B cell (primary cell): ENCODE results near the gene CD38. TPM values are rescaled to one million over a fixed set of nuclear protein-coding genes. Genes with fewer than 3 reads are reported as not detected.

Source experiments
- ATAC-seq: fragments of 200-7000 bp; cut with Tn5 transposase; one replicate; pipeline ENCODE4 v1.10.0; 2021; ENCODE audit warnings: low read depth, mild to moderate bottlenecking, moderate number of reproducible peaks, moderate library complexity
- CTCF ChIA-PET: fragments of 350-600 bp; sonication (Branson Sonifier 250); formaldehyde crosslinking; loops from one replicate; lab custom pipeline; 2021; ENCODE audit warnings: antibody characterized with exemption, inconsistent platforms; lab: Charles Lee
- POLR2A ChIA-PET: fragments of 350-600 bp; sonication (Branson Sonifier 250); formaldehyde crosslinking; loops from one replicate; lab custom pipeline; 2021; ENCODE audit warnings: antibody characterized with exemption; lab: Charles Lee
- DNase-seq: peaks from one replicate; pipeline ENCODE4 v3.0.0; 2013
- H2AFZ ChIP-seq: 2 replicates; pipeline ENCODE4 v1.6.1; 2012; ENCODE audit warnings: mild to moderate bottlenecking, low read depth, low read length; ENCODE audit not compliant: insufficient read depth, poor library complexity, severe bottlenecking
- H3K27ac ChIP-seq, 2 donors: 1 replicate in 1 of 2; 2 replicates in 1 of 2; pipeline ENCODE4 v1.5.1; 2012 to 2013; ENCODE audit warnings: low read length in 2 of 2, mild to moderate bottlenecking in 2 of 2, moderate library complexity in 1 of 2
- H3K27me3 ChIP-seq, 4 experiments: fragments of 200-600 bp in 1 of 4; sonication (generic) in 1 of 4; replicated peaks in 1 of 4; 1 replicate in 2 of 4; 2 replicates in 2 of 4; pipeline versions ENCODE4 v1.6.1 to v1.7.0; 2013 to 2016; ENCODE audit warnings: low read length in 3 of 4, mild to moderate bottlenecking in 2 of 4, mixed read lengths in 1 of 4, moderate library complexity in 1 of 4; ENCODE audit not compliant: insufficient read depth in 4 of 4, control insufficient read depth in 3 of 4; ENCODE audit errors: control extremely low read depth in 1 of 4
- H3K36me3 ChIP-seq, 2 experiments: replicated peaks in 1 of 2; 1 replicate in 1 of 2; 2 replicates in 1 of 2; pipeline versions ENCODE4 v1.6.1 to v1.7.1; 2013; ENCODE audit warnings: low read length in 1 of 2; ENCODE audit not compliant: insufficient read depth in 2 of 2, control insufficient read depth in 1 of 2; ENCODE audit errors: control extremely low read depth in 1 of 2, extremely low read depth in 1 of 2
- H3K4me1 ChIP-seq, 2 donors: fragments of 200-600 bp in 1 of 2; sonication (generic) in 1 of 2; 1 replicate in 1 of 2; 2 replicates in 1 of 2; pipeline versions ENCODE4 v1.5.1 to v1.6.1; 2013 to 2017; ENCODE audit warnings: low read length in 2 of 2; ENCODE audit not compliant: control insufficient read depth in 2 of 2, insufficient read depth in 2 of 2
- H3K4me2 ChIP-seq: replicated peaks from 2 replicates; pipeline ENCODE3; 2012; ENCODE audit warnings: mild to moderate bottlenecking, low read depth, low read length; ENCODE audit not compliant: poor library complexity, severe bottlenecking
- H3K4me3 ChIP-seq, 5 experiments: fragments of 200-600 bp in 1 of 5; sonication (generic) in 1 of 5; 1 replicate in 3 of 5; 2 replicates in 2 of 5; pipeline versions ENCODE4 v1.5.1 to v1.7.0; 2011 to 2016; ENCODE audit warnings: low read length in 4 of 5, mild to moderate bottlenecking in 4 of 5, low read depth in 2 of 5, control low read depth in 1 of 5, moderate library complexity in 1 of 5; ENCODE audit not compliant: insufficient read depth in 1 of 5; ENCODE audit errors: control extremely low read depth in 1 of 5, extremely low read depth in 1 of 5
- H3K79me2 ChIP-seq: fragments of 200-600 bp; sonication (generic); one replicate; pipeline ENCODE4 v1.6.0; 2016; ENCODE audit warnings: low read length; ENCODE audit not compliant: control insufficient read depth, insufficient read depth
- H3K9ac ChIP-seq: fragments of 200-600 bp; sonication (generic); 2 replicates; pipeline ENCODE4 v1.6.1; 2017; ENCODE audit warnings: mild to moderate bottlenecking, low read length, moderate library complexity
- H3K9me3 ChIP-seq, 3 donors: one replicate each; pipeline versions ENCODE4 v1.6.1 to v1.7.1; 2013; ENCODE audit warnings: low read length in 2 of 3; ENCODE audit not compliant: control insufficient read depth in 2 of 3, insufficient read depth in 1 of 3; ENCODE audit errors: control extremely low read depth in 1 of 3
- H4K20me1 ChIP-seq: 2 replicates; pipeline ENCODE4 v1.6.0; 2012; ENCODE audit warnings: mild to moderate bottlenecking, low read length; ENCODE audit not compliant: insufficient read depth, control insufficient read depth, poor library complexity, severe bottlenecking
- H3K27ac Mint-ChIP-seq: one replicate; pipeline ENCODE4 v1.8.0; 2021; ENCODE audit warnings: mixed read lengths
- H3K27me3 Mint-ChIP-seq: one replicate; pipeline ENCODE4 v1.8.0; 2021; ENCODE audit warnings: mixed read lengths
- H3K4me1 Mint-ChIP-seq: one replicate; pipeline ENCODE4 v1.8.0; 2021; ENCODE audit warnings: mixed read lengths
- H3K4me3 Mint-ChIP-seq: one replicate; pipeline ENCODE4 v1.8.0; 2021; ENCODE audit warnings: mixed read lengths
- H3K9me3 Mint-ChIP-seq: one replicate; pipeline ENCODE4 v1.8.0; 2022; ENCODE audit warnings: mixed read lengths; ENCODE audit not compliant: insufficient read depth
- EZH2 ChIP-seq: IDR thresholded peaks from 2 replicates; pipeline ENCODE4 v1.6.1; 2012; ENCODE audit warnings: borderline replicate concordance, low read depth, mild to moderate bottlenecking, moderate library complexity, low read length; ENCODE audit not compliant: insufficient read depth, poor library complexity, severe bottlenecking
- WGBS: methylation state at CpG from one replicate; pipeline ENCODE4 v1.1.5; 2013; ENCODE audit warnings: missing lambda C conversion rate; ENCODE audit not compliant: insufficient coverage; 5-methylcytosine and 5-hydroxymethylcytosine counted together
- intact Hi-C: fragments of 100-400 bp; cut with micrococcal nuclease; formaldehyde crosslinking; loops from one replicate; pipeline ENCODE4 v1.10.0; 2022
- polyA plus RNA-seq: library from polyadenylated mRNA; depleted of rRNA; stranded (reverse); fragments of >200 nt; gene quantifications from 2 replicates; pipeline ENCODE4 v1.2.3, GENCODE V29; 2012
- total RNA-seq, 2 donors: library from RNA; stranded (reverse); fragments of 120-200 nt in 1 of 2; gene quantifications; 1 replicate in 1 of 2; 2 replicates in 1 of 2; pipeline versions ENCODE4 v1.2.3 to v1.2.4, GENCODE V29; 2013 to 2022
- TF ChIP-seq, protein P1 (sequence below): fragments of 200-600 bp; IDR thresholded peaks from one replicate; pipeline ENCODE4 v1.8.0; 2022; ENCODE audit warnings: antibody characterized with exemption, mild to moderate bottlenecking

CD38 gene
- total and polyA plus RNA-seq, 2 donors (not counting 1 experiment from before 2014, with no cell fraction given): 10.1 to 12.9 TPM

- WGBS: no CpG with 5 or more reads among the region's 3 CpGs
- no peaks in the 10 kb centered on the region for H4K20me1 ChIP-seq
- no peak overlapping the region for H3K4me2 ChIP-seq
- POLR2A ChIA-PET: no interaction called here
- Mint-ChIP-seq H3K27ac (no peak overlapping the region), H3K27me3 (peaks cover 4% of the 10 kb centered on the region), H3K4me1 (peaks cover 2% of the 10 kb centered on the region), H3K4me3 (no peak overlapping the region), H3K9me3 (peaks cover 2% of the 10 kb centered on the region)
- H2AFZ ChIP-seq: no peak overlapping the region
- no peak overlapping the region for H3K4me3 ChIP-seq
- no peaks in the 10 kb centered on the region for H3K36me3 ChIP-seq
- peaks cover 0 to 4% (median 0%) of the 10 kb centered on the region in 3 donors for H3K9me3 ChIP-seq
- no peak overlapping the region for H3K27ac ChIP-seq
- no peaks in the 10 kb centered on the region for H3K4me1 ChIP-seq
- CTCF ChIA-PET: no interaction called here
- peaks cover 0 to 3% (median 0%) of the 10 kb centered on the region in 4 experiments for H3K27me3 ChIP-seq
- ATAC-seq (no peak), DNase-seq (no peak)
- intact Hi-C loops: no loop called here
- TF ChIP-seq EZH2: no peak
- TF ChIP-seq, protein P1, sequence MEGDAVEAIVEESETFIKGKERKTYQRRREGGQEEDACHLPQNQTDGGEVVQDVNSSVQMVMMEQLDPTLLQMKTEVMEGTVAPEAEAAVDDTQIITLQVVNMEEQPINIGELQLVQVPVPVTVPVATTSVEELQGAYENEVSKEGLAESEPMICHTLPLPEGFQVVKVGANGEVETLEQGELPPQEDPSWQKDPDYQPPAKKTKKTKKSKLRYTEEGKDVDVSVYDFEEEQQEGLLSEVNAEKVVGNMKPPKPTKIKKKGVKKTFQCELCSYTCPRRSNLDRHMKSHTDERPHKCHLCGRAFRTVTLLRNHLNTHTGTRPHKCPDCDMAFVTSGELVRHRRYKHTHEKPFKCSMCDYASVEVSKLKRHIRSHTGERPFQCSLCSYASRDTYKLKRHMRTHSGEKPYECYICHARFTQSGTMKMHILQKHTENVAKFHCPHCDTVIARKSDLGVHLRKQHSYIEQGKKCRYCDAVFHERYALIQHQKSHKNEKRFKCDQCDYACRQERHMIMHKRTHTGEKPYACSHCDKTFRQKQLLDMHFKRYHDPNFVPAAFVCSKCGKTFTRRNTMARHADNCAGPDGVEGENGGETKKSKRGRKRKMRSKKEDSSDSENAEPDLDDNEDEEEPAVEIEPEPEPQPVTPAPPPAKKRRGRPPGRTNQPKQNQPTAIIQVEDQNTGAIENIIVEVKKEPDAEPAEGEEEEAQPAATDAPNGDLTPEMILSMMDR: no peak
- no peak overlapping the region for H3K9ac ChIP-seq
- H3K79me2 ChIP-seq: no peaks in the 10 kb centered on the region
Measured at GRCh38 chr4:15878011-15878410, 99.9 kb downstream of the CD38 start.

GRCh38 chr4:15881820-15882219, 103.7 kb downstream of the CD38 start:
- Mint-ChIP-seq H3K9me3 (peaks cover 2% of the 10 kb centered on the region), H3K27ac (no peak overlapping the region), H3K4me3 (no peak overlapping the region), H3K4me1 (peaks cover 2% of the 10 kb centered on the region), H3K27me3 (peaks cover 4% of the 10 kb centered on the region)
- DNase-seq (no peak), ATAC-seq (no peak)
- Histone ChIP-seq H3K4me1 (no peaks in the 10 kb centered on the region), H3K9ac (no peak overlapping the region), H3K27ac (no peak overlapping the region), H3K36me3 (no peaks in the 10 kb centered on the region), H2AFZ (no peak overlapping the region), H3K79me2 (no peaks in the 10 kb centered on the region), H4K20me1 (no peaks in the 10 kb centered on the region), H3K9me3 (peaks cover 0 to 4% (median 0%) of the 10 kb centered on the region in 3 donors), H3K4me3 (no peak overlapping the region), H3K27me3 (peaks cover 0 to 3% (median 0%) of the 10 kb centered on the region in 4 experiments), H3K4me2 (no peak overlapping the region)
- whole genome bisulfite sequencing: 100% methylated on average over 1 of the region's 3 CpGs
- intact Hi-C loops: loop anchor here (1.0 to 5.0 kb wide), 3 partner anchors 75 to 383 kb away; no protein-coding TSS in a partner anchor
- CTCF ChIA-PET: interaction anchor here (0.8 to 5.8 kb wide), 16 partner anchors 9 to 383 kb away, joined by 3 to 74 read pairs (median 10); no protein-coding TSS in a partner anchor
- POLR2A ChIA-PET: no interaction called here
- TF ChIP-seq EZH2: no peak
- TF ChIP-seq, protein P1: no peak
